Ramos (cell line): Measurements from ENCODE around the gene PDYN.
"Not testable (repeated sequence)": the region's sequence is repeated elsewhere in the genome, so short reads cannot be mapped to it uniquely, and the experiment has no call there.

Source experiments
- in situ Hi-C: fragments of 300-500 bp; cut with MboI; formaldehyde crosslinking; loops from one replicate; pipeline ENCODE4 v1.14.3; 2022; ENCODE audit warnings: low sequenced_read_pairs; ENCODE audit not compliant: unreplicated experiment

Gene PDYN

GRCh38 chr20:1993986-1994385, at the start of gene PDYN:
Gene PDYN, minus strand, starts transcription at chr20:1994058. Its CDS starts 10,974 bp downstream, at chr20:1983084.
- in situ Hi-C loops, result no loop called here

GRCh38 chr20:2042400-2042799, 48.5 kb upstream of the PDYN start:
- in situ Hi-C loops, result no loop called here

GRCh38 chr20:2038161-2038560, 44.3 kb upstream of the PDYN start:
- in situ Hi-C loops, result no loop called here

GRCh38 chr20:2037296-2037914, 43.5 kb upstream of the PDYN start:
- in situ Hi-C loops, result no loop called here

GRCh38 chr20:2036357-2036756, 42.5 kb upstream of the PDYN start:
- in situ Hi-C loops, result not testable (repeated sequence)

GRCh38 chr20:2032168-2032567, 38.3 kb upstream of the PDYN start:
- in situ Hi-C loops, result no loop called here

GRCh38 chr20:2026514-2026913, 32.7 kb upstream of the PDYN start:
- in situ Hi-C loops, result no loop called here

GRCh38 chr20:2026004-2026403, 32.1 kb upstream of the PDYN start:
- in situ Hi-C loops, result no loop called here

GRCh38 chr20:2023151-2023550, 29.3 kb upstream of the PDYN start:
- in situ Hi-C loops, result no loop called here

- in situ Hi-C loops, result no loop called here
These were observed 28.3 kb upstream of the PDYN start for GRCh38 chr20:2022163-2022562.

- in situ Hi-C loops, result no loop called here
These were observed 16.7 kb upstream of the PDYN start for GRCh38 chr20:2010533-2010932.

GRCh38 chr20:2006452-2007361, 12.8 kb upstream of the PDYN start:
- in situ Hi-C loops, result no loop called here

GRCh38 chr20:2005831-2006426, 12.1 kb upstream of the PDYN start:
- in situ Hi-C loops, result no loop called here

GRCh38 chr20:2005359-2005758, 11.5 kb upstream of the PDYN start:
- in situ Hi-C loops, result no loop called here

- in situ Hi-C loops, result no loop called here
These were observed 10.3 kb upstream of the PDYN start for GRCh38 chr20:2004171-2004570.

- in situ Hi-C loops, result no loop called here
These were observed 8.5 kb upstream of the PDYN start for GRCh38 chr20:2002365-2002764.

- in situ Hi-C loops, result no loop called here
These were observed 7.3 kb upstream of the PDYN start for GRCh38 chr20:2001119-2001518.

- in situ Hi-C loops, result no loop called here
These were observed 6.4 kb upstream of the PDYN start for GRCh38 chr20:2000285-2000684.

- in situ Hi-C loops, result no loop called here
These were observed 4.9 kb upstream of the PDYN start for GRCh38 chr20:1998715-1999114.

GRCh38 chr20:1998193-1998520, 4.3 kb upstream of the PDYN start:
- in situ Hi-C loops, result no loop called here

- in situ Hi-C loops, result no loop called here
These were observed 3.8 kb upstream of the PDYN start for GRCh38 chr20:1997483-1998192.
